Mammary epithelial cell (primary cell): ENCODE results near the gene ETV7.

Experiments used
- CTCF ChIP-seq, 2 donors: IDR thresholded peaks in 1 of 2; conservative IDR thresholded peaks in 1 of 2; 2 replicates each; pipeline ENCODE4 v1.5.1; 2011 to 2012; ENCODE audit warnings: inconsistent platforms in 2 of 2, low read length in 2 of 2, mild to moderate bottlenecking in 2 of 2, control low read depth in 1 of 2, low read depth in 1 of 2; ENCODE audit not compliant: insufficient read depth in 1 of 2; ENCODE audit errors: extremely low read depth in 1 of 2
- EZH2 ChIP-seq: IDR thresholded peaks from 2 replicates; pipeline ENCODE4 v1.6.1; 2012; ENCODE audit warnings: low read length, inconsistent platforms, borderline replicate concordance

GRCh38 chr6:36352477-36353157 is 34.9 kb downstream of the ETV7 start:
- TF ChIP-seq EZH2 (no peak), CTCF (conservative IDR thresholded peaks at IDR 0.05 in 1 of 2, IDR thresholded peaks at IDR 0.05 in 1 of 2; ENCODE audit: extremely low read depth in 1 of 2, insufficient read depth in 1 of 2, low read depth in 1 of 2, low read length in 2 of 2) (no peak)
